Measurements from ENCODE around the gene FAM163B.

- TF ChIP-seq CTCF (IDR thresholded peaks at IDR 0.05; ENCODE audit: extremely low read depth in 1 of 2, insufficient read depth in 1 of 2, low read depth in 1 of 2, low read length in 2 of 2) (no peak), POLR2A (IDR thresholded peaks at IDR 0.05; ENCODE audit: low read depth, low read length) (no peak), EZH2 (IDR thresholded peaks at IDR 0.05; ENCODE audit: borderline replicate concordance, low read depth, low read length, severe bottlenecking) (no peak), POLR2AphosphoS5 (IDR thresholded peaks at IDR 0.05; ENCODE audit: insufficient read depth, low read depth, low read length) (no peak), FOS (IDR thresholded peaks at IDR 0.05; ENCODE audit: borderline replicate concordance, insufficient read depth, low read length) (no peak), MYC (IDR thresholded peaks at IDR 0.05; ENCODE audit: low read depth, low read length) (no peak)
These were observed 19.6 kb upstream of the FAM163B start for GRCh38 chr9:133628766-133629165.

All from endothelial cell of umbilical vein (primary cell).